GM12892 (cell line): ENCODE measurements around the gene TUBGCP5.
"Not testable (repeated sequence)": the region's sequence is repeated elsewhere in the genome, so short reads cannot be mapped to it uniquely, and the experiment has no call there.

Experiments used
- POLR2A ChIP-seq: IDR thresholded peaks from 2 replicates; pipeline ENCODE4 v1.6.1; 2011; ENCODE audit warnings: low read depth, low read length, control low read depth
- POLR2AphosphoS5 ChIP-seq: IDR thresholded peaks from 2 replicates; pipeline ENCODE4 v1.6.1; 2011; ENCODE audit warnings: low read depth, low read length, control low read depth
- TAF1 ChIP-seq: IDR thresholded peaks from 2 replicates; pipeline ENCODE4 v1.6.1; 2011; ENCODE audit warnings: low read depth, mild to moderate bottlenecking, control low read depth, low read length, borderline replicate concordance

GRCh38 chr15:23043535-23043934 lies 4.2 kb upstream of the TUBGCP5 start:
- not testable (repeated sequence) for TF ChIP-seq TAF1, POLR2A, POLR2AphosphoS5
